HepG2 (cell line): Measurements from ENCODE around the gene TOM1L2.

Experiments used
- ETV6 ChIP-seq: sonication (generic); formaldehyde crosslinking; conservative IDR thresholded peaks from 2 replicates; pipeline ENCODE4 v1.4.0; 2020; ENCODE audit warnings: missing genetic modification reagents
- NCOA2 ChIP-seq: sonication (generic); formaldehyde crosslinking; IDR thresholded peaks from 2 replicates; pipeline ENCODE4 v1.8.0; 2022; ENCODE audit warnings: inconsistent platforms
- STAT6 ChIP-seq: sonication (generic); formaldehyde crosslinking; IDR thresholded peaks from 2 replicates; pipeline ENCODE4 v1.4.0; 2020; ENCODE audit warnings: missing genetic modification reagents, mild to moderate bottlenecking, borderline replicate concordance
- TBP ChIP-seq: sonication (generic); formaldehyde crosslinking; IDR thresholded peaks from 2 replicates; pipeline ENCODE4 v1.5.0; 2020; ENCODE audit warnings: missing genetic modification reagents
- ZNF33B ChIP-seq: sonication (generic); formaldehyde crosslinking; IDR thresholded peaks from 2 replicates; pipeline ENCODE4 v1.5.1; 2020; ENCODE audit warnings: mild to moderate bottlenecking, missing genetic modification reagents
- ZNF367 ChIP-seq: sonication (generic); formaldehyde crosslinking; IDR thresholded peaks from 2 replicates; pipeline ENCODE4 v1.4.0; 2020; ENCODE audit warnings: missing genetic modification reagents, borderline replicate concordance
- TF ChIP-seq, protein P1 (sequence below): sonication (generic); formaldehyde crosslinking; IDR thresholded peaks from 2 replicates; pipeline ENCODE4 v1.4.0; 2020; ENCODE audit warnings: missing genetic modification reagents, borderline replicate concordance

DNA sequence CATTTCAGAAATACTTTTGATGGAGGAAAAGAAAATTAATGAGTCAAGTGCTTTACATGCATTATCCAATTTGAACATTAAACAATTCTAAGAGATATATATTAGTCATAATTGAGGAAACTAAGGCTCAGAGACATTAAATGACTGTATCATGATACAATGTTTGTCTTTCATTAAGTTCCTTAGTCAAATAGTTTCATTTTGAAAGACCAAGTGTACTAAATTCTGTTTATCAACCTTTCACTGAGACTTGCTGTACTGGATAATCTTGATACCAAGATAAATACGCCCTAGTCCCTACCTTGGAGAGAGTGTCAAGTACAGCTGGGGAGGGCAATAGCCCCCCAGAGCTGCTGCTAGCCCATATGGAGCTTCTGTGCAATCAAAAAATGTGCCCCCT lies 24.2 kb downstream of the TOM1L2 start:
- no peak for TF ChIP-seq ZNF367 (CRISPR knock-in tag)
- no peak for TF ChIP-seq ZNF33B (CRISPR knock-in tag)
- TF ChIP-seq STAT6 (CRISPR knock-in tag): no peak
- no peak for TF ChIP-seq NCOA2
- TF ChIP-seq TBP (CRISPR knock-in tag): no peak
- TF ChIP-seq ETV6: no peak
- TF ChIP-seq, protein P1, sequence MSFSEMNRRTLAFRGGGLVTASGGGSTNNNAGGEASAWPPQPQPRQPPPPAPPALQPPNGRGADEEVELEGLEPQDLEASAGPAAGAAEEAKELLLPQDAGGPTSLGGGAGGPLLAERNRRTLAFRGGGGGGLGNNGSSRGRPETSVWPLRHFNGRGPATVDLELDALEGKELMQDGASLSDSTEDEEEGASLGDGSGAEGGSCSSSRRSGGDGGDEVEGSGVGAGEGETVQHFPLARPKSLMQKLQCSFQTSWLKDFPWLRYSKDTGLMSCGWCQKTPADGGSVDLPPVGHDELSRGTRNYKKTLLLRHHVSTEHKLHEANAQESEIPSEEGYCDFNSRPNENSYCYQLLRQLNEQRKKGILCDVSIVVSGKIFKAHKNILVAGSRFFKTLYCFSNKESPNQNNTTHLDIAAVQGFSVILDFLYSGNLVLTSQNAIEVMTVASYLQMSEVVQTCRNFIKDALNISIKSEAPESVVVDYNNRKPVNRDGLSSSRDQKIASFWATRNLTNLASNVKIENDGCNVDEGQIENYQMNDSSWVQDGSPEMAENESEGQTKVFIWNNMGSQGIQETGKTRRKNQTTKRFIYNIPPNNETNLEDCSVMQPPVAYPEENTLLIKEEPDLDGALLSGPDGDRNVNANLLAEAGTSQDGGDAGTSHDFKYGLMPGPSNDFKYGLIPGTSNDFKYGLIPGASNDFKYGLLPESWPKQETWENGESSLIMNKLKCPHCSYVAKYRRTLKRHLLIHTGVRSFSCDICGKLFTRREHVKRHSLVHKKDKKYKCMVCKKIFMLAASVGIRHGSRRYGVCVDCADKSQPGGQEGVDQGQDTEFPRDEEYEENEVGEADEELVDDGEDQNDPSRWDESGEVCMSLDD: no peak
